Measurements from ENCODE around the gene F5. TPM values are rescaled to one million over a fixed set of nuclear protein-coding genes. Genes with fewer than 3 reads are reported as not detected.

F5 gene
- total and polyA plus RNA-seq, 2 donors (not counting 1 experiment from before 2014, with no cell fraction given), result under 0.01 TPM; not detected in 1

GRCh38 chr1:169474302-169474995 lies 111.8 kb downstream of the F5 start:
- H3K9me3 ChIP-seq (ENCODE audit: control insufficient read depth, insufficient read depth, low read depth, low read length), result no peaks in the 10 kb centered on the region
- DNase-seq (ENCODE audit: low read depth in 2 of 2), result no peak
- no peaks in the 10 kb centered on the region for H3K4me1 ChIP-seq (ENCODE audit: control insufficient read depth, extremely low read depth, insufficient read depth, low read length)
- H2AFZ ChIP-seq (ENCODE audit: low read length), result no peak overlapping the region
- H3K27ac ChIP-seq (ENCODE audit: insufficient read depth, low read length), result no peak overlapping the region
- no peaks in the 10 kb centered on the region for H3K36me3 ChIP-seq (ENCODE audit: control insufficient read depth, insufficient read depth, low read length)
- no peak overlapping the region for H3K4me3 ChIP-seq (replicated peaks in 1 of 4; ENCODE audit: control extremely low read depth in 1 of 4, insufficient read depth in 1 of 4, low read depth in 3 of 4, low read length in 4 of 4)
- no peaks in the 10 kb centered on the region for H3K79me2 ChIP-seq (ENCODE audit: control insufficient read depth, insufficient read depth, low read length)
- no peaks in the 10 kb centered on the region for H4K20me1 ChIP-seq (ENCODE audit: control insufficient read depth, extremely low read depth, insufficient read depth, low read length)
- no peaks in the 10 kb centered on the region for H3K27me3 ChIP-seq (ENCODE audit: control insufficient read depth, insufficient read depth, low read length)
- no peak overlapping the region for H3K4me2 ChIP-seq (ENCODE audit: extremely low read depth, insufficient read depth, low read length)
- H3K9ac ChIP-seq (ENCODE audit: insufficient read depth, low read length), result no peak overlapping the region
- no peak for TF ChIP-seq EZH2 (IDR thresholded peaks at IDR 0.05; ENCODE audit: low read length, missing control alignments)
- no peak for TF ChIP-seq CTCF (conservative IDR thresholded peaks at IDR 0.05 in 1 of 2, IDR thresholded peaks at IDR 0.05 in 1 of 2; ENCODE audit: low read depth in 1 of 2, low read length in 2 of 2)

GRCh38 chr1:169473347-169473746 lies 112.9 kb downstream of the F5 start:
- Histone ChIP-seq H4K20me1 (ENCODE audit: control insufficient read depth, extremely low read depth, insufficient read depth, low read length) (no peaks in the 10 kb centered on the region), H3K36me3 (ENCODE audit: control insufficient read depth, insufficient read depth, low read length) (no peaks in the 10 kb centered on the region), H2AFZ (ENCODE audit: low read length) (no peak overlapping the region), H3K9me3 (ENCODE audit: control insufficient read depth, insufficient read depth, low read depth, low read length) (no peaks in the 10 kb centered on the region), H3K4me3 (replicated peaks in 1 of 4; ENCODE audit: control extremely low read depth in 1 of 4, insufficient read depth in 1 of 4, low read depth in 3 of 4, low read length in 4 of 4) (no peak overlapping the region), H3K4me2 (ENCODE audit: extremely low read depth, insufficient read depth, low read length) (no peak overlapping the region), H3K27ac (ENCODE audit: insufficient read depth, low read length) (no peak overlapping the region), H3K4me1 (ENCODE audit: control insufficient read depth, extremely low read depth, insufficient read depth, low read length) (no peaks in the 10 kb centered on the region), H3K9ac (ENCODE audit: insufficient read depth, low read length) (no peak overlapping the region), H3K79me2 (ENCODE audit: control insufficient read depth, insufficient read depth, low read length) (no peaks in the 10 kb centered on the region), H3K27me3 (ENCODE audit: control insufficient read depth, insufficient read depth, low read length) (no peaks in the 10 kb centered on the region)
- no peak for DNase-seq (ENCODE audit: low read depth in 2 of 2)
- no peak for TF ChIP-seq EZH2 (IDR thresholded peaks at IDR 0.05; ENCODE audit: low read length, missing control alignments)
- TF ChIP-seq CTCF (conservative IDR thresholded peaks at IDR 0.05 in 1 of 2, IDR thresholded peaks at IDR 0.05 in 1 of 2; ENCODE audit: low read depth in 1 of 2, low read length in 2 of 2), result no peak

- TF ChIP-seq EZH2 (IDR thresholded peaks at IDR 0.05; ENCODE audit: low read length, missing control alignments) (no peak), CTCF (conservative IDR thresholded peaks at IDR 0.05 in 1 of 2, IDR thresholded peaks at IDR 0.05 in 1 of 2; ENCODE audit: low read depth in 1 of 2, low read length in 2 of 2) (no peak)
- Histone ChIP-seq H4K20me1 (ENCODE audit: control insufficient read depth, extremely low read depth, insufficient read depth, low read length) (no peaks in the 10 kb centered on the region), H3K79me2 (ENCODE audit: control insufficient read depth, insufficient read depth, low read length) (no peaks in the 10 kb centered on the region), H3K27ac (ENCODE audit: insufficient read depth, low read length) (no peak overlapping the region), H3K9me3 (ENCODE audit: control insufficient read depth, insufficient read depth, low read depth, low read length) (no peaks in the 10 kb centered on the region), H3K4me1 (ENCODE audit: control insufficient read depth, extremely low read depth, insufficient read depth, low read length) (no peaks in the 10 kb centered on the region), H2AFZ (ENCODE audit: low read length) (no peak overlapping the region), H3K9ac (ENCODE audit: insufficient read depth, low read length) (no peak overlapping the region), H3K4me2 (ENCODE audit: extremely low read depth, insufficient read depth, low read length) (no peak overlapping the region), H3K4me3 (replicated peaks in 1 of 4; ENCODE audit: control extremely low read depth in 1 of 4, insufficient read depth in 1 of 4, low read depth in 3 of 4, low read length in 4 of 4) (no peak overlapping the region), H3K27me3 (ENCODE audit: control insufficient read depth, insufficient read depth, low read length) (no peaks in the 10 kb centered on the region), H3K36me3 (ENCODE audit: control insufficient read depth, insufficient read depth, low read length) (no peaks in the 10 kb centered on the region)
- peak in 1 of 2 donors; percentile 78 for DNase-seq (ENCODE audit: low read depth in 2 of 2)
These were observed 113.5 kb downstream of the F5 start for GRCh38 chr1:169472738-169473137.
